ENCODE results near the gene PDE4B.
"Not testable (repeated sequence)": the region's sequence is repeated elsewhere in the genome, so short reads cannot be mapped to it uniquely, and the experiment has no call there.

Gene PDE4B

GRCh38 chr1:65953170-65953569 lies 160.5 kb downstream of the PDE4B start:
- no peak for DNase-seq (ENCODE audit: low read depth in 2 of 2)

DNA sequence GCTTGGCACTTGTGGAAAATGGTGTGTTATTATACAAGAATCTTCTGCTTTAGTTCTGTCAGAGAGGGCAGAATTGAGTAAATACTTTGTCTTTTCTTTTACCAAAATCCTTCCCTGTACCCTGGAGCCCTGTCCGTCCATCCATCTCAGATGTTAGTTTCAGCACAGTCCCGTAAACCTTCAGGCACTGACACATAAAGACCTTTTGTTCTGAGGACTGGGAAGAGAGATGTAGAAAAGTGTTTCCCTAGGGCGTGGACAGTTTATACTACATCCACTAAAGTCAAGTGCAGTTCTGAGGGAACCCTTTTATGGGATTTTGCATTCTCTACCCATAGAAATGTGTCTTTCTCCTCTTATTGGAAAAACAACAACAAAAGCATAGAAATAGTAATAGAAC lies 162.4 kb downstream of the PDE4B start:
- DNase-seq (ENCODE audit: low read depth in 2 of 2) = no peak

DNA sequence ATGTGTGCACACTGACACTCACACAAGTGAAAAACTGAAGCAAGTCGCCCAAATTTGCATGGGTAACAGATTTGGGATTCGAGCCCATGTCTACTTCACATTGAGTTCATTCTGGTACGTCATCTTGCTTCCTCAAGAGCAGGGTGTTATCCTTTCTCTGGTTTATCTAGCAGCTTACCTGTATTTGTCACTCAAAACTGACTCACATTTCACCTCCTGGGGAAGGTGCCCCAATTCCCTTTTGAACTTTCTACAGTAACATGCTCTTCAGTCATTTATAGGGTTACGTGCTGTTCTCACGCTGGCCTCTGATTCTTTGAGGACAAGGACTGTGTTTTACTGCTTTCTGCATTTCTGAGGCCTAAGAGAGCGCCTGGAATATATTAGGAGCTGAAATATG lies 162.8 kb downstream of the PDE4B start:
- DNase-seq (ENCODE audit: low read depth in 2 of 2) = no peak

DNA sequence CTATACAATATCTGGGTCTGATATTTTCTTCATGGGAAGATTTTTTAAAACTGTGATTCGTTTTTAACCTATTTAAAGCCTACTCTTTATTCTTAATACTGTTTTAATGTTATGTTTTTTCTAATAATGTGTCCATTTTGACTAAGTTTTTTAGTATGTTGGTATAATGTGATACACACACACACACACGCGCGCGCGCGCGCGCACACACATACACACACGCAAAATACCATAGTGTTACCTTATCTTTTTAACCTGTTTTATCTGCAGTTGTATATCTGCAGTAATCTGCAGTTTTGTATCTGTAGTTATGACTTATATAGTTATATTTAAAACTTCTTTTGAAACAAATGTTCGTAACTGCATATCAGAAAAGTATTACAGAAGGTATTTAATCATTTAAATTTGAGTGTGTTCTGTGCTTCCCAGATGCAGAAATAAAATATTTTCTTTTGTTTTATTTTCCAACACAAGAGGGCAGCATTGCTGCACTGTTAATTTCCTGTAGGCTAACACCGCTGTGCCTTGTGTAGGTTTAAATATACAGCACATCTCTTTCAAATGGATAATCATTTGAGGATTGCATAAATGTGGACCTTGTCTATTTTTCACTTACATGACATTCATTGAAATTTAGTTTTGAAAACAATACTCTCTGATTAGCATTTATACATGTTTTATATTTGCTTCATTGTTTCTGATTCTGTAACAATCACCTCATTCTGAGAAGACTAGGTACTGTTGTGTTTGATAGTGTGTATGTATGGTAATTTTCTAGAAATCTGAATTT lies 166.1 kb downstream of the PDE4B start:
- DNase-seq (ENCODE audit: low read depth in 2 of 2) = no peak

GRCh38 chr1:65959896-65960567 lies 167.3 kb downstream of the PDE4B start:
- DNase-seq (ENCODE audit: low read depth in 2 of 2) = no peak

DNA sequence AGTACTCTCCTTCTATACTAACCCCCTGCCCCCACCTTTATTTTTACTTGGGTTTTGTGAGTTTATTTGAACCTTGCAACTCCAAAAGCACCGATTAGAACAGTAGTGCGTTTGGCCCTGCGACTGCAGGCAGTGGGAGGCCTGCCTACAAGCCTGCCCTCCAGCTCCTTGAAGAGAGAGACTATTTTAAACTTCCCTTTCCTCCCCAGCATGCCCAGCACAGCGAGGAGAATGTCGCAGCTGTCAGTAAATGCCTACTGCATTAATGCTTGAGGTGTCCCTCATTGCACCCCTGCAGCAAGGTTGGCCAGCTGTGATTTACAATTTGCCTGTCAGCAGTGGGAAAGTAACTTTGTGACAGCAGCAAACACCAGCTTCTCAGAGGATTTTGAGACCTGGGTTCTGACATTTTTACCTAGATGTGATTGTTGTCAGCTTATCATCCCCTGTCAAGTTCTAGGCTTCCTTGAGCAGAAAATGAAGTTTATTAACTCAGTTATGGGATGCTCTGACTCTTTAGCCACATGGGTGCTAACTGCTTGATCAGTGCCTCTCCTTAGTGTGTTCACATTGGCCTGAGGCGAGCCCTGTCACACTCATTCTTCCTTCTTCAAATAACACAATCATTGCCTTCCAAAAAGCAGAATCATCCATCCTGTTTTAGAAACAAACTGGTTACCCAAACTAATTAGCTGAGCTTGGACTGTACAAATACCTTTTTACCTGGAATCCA lies 170.6 kb downstream of the PDE4B start:
- no peak for DNase-seq (ENCODE audit: low read depth in 2 of 2)

GRCh38 chr1:65964123-65964522 lies 171.4 kb downstream of the PDE4B start:
- DNase-seq (ENCODE audit: low read depth in 2 of 2) = no peak

DNA sequence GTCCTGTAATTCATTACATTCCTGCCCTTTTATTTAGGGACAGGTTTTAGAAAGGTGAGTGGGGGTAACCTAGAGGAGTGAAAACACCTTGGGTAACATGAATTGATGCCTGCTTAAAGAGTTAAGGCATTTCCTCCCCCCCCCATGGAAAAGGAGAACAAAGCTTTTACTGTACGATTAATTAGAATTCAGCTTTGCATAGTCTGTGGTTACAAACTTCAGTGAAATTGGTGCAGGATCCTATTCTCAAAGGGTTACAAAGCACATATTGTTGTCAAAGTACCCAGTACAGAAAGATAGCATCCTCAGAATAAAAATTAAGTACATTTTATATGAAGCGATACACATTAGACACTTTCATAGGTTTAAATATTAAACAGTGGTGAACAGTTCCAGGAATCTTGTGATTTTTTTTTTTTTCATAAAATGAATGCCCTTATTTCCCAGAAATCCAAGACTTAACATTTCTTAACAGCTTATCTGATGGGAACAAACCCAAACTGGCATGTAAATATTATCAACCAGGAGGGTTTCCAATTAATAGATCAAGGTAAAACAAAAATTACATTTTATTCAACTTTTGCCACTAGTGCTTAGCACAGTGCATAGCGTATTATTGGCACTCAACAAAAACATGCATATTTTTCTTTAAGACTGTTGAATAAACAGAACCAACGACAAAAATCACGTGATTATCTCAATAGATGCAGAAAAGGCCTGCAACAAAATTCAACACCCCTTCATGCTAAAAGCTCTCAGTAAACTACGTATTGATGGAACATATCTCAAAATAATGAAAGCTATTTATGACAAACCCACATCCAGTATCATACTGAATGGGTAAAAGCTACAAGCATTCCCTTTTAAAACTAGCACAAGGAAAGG lies 172.7 kb downstream of the PDE4B start:
- DNase-seq (ENCODE audit: low read depth in 2 of 2) = no peak

GRCh38 chr1:65967492-65967891 lies 174.8 kb downstream of the PDE4B start:
- not testable (repeated sequence) for DNase-seq (ENCODE audit: low read depth in 2 of 2)

DNA sequence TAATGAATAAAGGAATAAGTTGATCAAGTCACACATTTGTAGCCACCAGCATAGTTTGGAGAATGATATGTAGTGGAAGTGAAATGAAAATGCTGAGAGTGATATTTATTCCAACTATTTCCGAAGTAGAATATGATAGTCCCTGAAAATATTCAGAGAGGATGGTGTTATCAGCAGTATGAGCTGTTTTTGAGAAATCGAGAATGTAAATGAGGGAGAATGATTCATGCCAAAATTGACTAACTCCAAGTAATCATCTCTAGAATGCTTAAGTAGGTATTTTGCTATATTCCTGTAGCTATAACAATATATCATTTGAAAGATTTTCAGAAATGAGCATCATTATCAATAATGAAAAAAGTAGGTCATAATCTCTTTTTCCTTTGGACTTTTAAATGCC lies 178.9 kb downstream of the PDE4B start:
- no peak for DNase-seq (ENCODE audit: low read depth in 2 of 2)

DNA sequence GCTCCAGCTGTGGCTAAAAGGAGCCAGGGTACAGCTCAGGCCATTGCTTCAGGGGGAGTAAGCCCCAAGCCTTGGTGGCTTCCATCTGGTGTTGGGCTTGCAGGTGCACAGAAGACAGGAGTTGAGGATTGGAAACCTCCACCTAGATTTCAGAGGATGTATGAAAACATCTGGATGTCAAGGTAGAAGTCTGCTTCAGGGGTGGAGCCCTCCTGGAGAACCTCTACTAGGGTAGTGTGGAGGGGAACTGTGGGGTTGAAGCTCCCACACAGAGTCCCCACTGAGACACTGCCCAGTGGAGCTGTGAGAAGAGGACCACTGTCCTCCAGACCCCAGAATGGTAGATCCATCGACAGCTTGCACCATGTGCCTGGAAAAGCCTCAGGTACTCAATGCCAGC lies 183.0 kb downstream of the PDE4B start:
- no peak for DNase-seq (ENCODE audit: low read depth in 2 of 2)

GRCh38 chr1:65979136-65980044 lies 186.7 kb downstream of the PDE4B start:
- no peak for DNase-seq (ENCODE audit: low read depth in 2 of 2)

GRCh38 chr1:65980237-65980636 lies 187.5 kb downstream of the PDE4B start:
- no peak for DNase-seq (ENCODE audit: low read depth in 2 of 2)

DNA sequence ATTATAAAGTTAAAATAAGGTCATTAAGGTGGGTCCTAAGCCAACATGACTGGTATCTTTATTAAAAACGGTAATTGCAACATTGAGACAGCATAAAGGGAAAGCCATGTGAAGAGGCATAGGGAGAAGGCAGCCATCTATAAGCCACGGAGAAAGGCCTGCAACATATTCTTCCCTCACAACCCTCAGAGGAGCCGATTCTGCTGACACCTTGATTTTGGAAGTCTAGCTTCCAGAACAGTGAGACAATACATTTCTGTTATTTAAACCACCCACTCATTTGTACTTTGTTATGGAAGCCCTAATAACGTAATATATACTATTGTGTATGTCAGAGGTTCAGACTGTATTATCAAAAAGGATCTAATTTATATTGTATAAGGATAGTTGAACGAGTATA lies 190.8 kb downstream of the PDE4B start:
- DNase-seq (ENCODE audit: low read depth in 2 of 2) = no peak

DNA sequence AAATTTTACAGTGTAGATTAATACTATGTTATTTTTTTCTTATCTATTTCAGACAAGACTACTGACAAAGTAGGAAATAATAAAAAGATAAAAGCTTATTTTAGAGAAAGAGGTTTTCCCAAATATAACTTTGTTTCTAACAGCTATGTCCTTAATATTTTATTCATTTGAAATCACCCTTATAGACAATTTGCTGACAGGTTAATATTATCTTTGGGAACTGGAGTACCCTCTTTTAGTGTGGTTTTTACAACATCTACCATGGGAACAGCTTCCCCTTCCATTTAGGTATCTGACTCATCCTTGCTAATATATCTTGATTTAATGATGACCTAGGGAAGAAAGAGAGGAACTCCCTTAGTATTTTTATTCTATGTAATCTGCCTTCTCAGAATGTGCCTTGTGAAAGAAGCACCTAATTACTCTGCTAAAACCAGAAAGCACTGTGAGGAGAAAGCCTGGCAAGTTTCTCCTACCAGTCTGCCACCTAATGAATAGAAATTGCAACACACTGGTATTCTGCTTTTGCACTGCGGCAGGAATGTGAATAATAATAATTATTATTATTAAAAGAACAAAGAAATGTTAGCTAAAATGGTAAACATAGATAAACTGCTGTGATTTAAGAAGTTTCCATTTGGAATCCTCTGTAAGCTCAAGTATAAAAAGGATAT lies 192.8 kb downstream of the PDE4B start:
- no peak for DNase-seq (ENCODE audit: low read depth in 2 of 2)

DNA sequence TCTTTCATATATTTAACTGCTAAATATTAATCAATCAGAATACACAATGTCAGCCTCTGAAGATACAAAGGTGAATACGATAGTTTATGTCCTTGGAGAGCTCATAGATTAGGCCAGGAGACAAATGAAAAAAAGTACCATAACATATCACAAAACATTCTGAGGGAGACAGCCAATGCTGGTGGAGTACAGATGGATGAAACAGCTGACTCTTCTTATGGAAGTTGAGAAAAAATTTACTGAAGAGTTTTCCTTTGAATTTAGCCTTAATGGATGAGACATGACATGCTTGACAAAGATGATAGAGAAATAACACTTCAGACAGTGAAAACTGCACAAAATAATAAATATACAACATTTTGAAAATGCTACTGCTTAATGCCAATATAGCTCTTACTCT lies 193.5 kb downstream of the PDE4B start:
- no peak for DNase-seq (ENCODE audit: low read depth in 2 of 2)

DNA sequence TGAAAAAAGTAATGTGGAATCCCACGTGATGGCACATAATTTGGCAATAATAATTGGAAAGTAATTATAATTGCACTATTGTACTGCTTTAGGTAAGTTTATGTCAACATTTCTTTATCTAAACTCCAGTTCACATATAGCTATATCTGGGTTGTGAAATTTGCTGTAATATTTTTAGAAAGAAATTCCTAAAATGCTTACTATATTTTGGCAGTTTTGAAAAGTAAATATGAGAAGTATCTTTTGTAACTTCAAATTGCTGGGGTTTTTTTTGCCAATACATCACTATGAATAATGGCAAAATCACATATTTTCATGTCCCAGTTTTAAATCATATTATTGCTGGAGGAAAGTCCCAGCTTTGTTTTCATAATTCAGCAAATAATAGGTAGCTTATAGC lies 197.5 kb downstream of the PDE4B start:
- DNase-seq (ENCODE audit: low read depth in 2 of 2) = no peak

- no peak for DNase-seq (ENCODE audit: low read depth in 2 of 2)
These were observed 199.0 kb downstream of the PDE4B start for GRCh38 chr1:65991694-65992093.

GRCh38 chr1:65992165-65992821 lies 199.6 kb downstream of the PDE4B start:
- DNase-seq (ENCODE audit: low read depth in 2 of 2) = no peak

GRCh38 chr1:65992831-65993271 lies 200.2 kb downstream of the PDE4B start:
- DNase-seq (ENCODE audit: low read depth in 2 of 2) = no peak
